OCI-M1 (cell line): ENCODE results near the gene ARIH1.
A peak's percentile ranks its signal among the peaks of the same experiment; 100 is the strongest.
"Not testable (repeated sequence)": the region's sequence is repeated elsewhere in the genome, so short reads cannot be mapped to it uniquely, and the experiment has no call there.

Source experiments
- DNase-seq: peaks from one replicate; lab custom pipeline; 2025; lab: John Stamatoyannopoulos, UW

ARIH1 gene

GRCh38 chr15:72604794-72605193 is 130.7 kb downstream of the ARIH1 start:
- DNase-seq: no peak

- DNase-seq: not testable (repeated sequence)
Observed at GRCh38 chr15:72608084-72608483, 134.0 kb downstream of the ARIH1 start.

- no peak for DNase-seq
Observed at GRCh38 chr15:72609862-72610261, 135.7 kb downstream of the ARIH1 start.

- DNase-seq: not testable (repeated sequence)
Observed at GRCh38 chr15:72612324-72612723, 138.2 kb downstream of the ARIH1 start.

GRCh38 chr15:72614810-72615532 is 140.8 kb downstream of the ARIH1 start:
- DNase-seq: no peak

GRCh38 chr15:72615533-72616233 is 141.6 kb downstream of the ARIH1 start:
- peak; percentile 7 for DNase-seq

GRCh38 chr15:72616491-72617210 is 142.5 kb downstream of the ARIH1 start:
- no peak for DNase-seq

- DNase-seq: not testable (repeated sequence)
Observed at GRCh38 chr15:72623854-72624253, 149.7 kb downstream of the ARIH1 start.

- DNase-seq: not testable (repeated sequence)
Observed at GRCh38 chr15:72626153-72626552, 152.0 kb downstream of the ARIH1 start.

- peak; percentile 5 for DNase-seq
Observed at GRCh38 chr15:72628249-72629067, 154.3 kb downstream of the ARIH1 start.

GRCh38 chr15:72629068-72629570 is 155.0 kb downstream of the ARIH1 start:
- DNase-seq: not testable (repeated sequence)

GRCh38 chr15:72636519-72637282 is 162.6 kb downstream of the ARIH1 start:
- DNase-seq: not testable (repeated sequence)

- not testable (repeated sequence) for DNase-seq
Observed at GRCh38 chr15:72639759-72640483, 165.8 kb downstream of the ARIH1 start.

- DNase-seq: not testable (repeated sequence)
Observed at GRCh38 chr15:72642271-72642670, 168.1 kb downstream of the ARIH1 start.

GRCh38 chr15:72648631-72649253 is 174.6 kb downstream of the ARIH1 start:
- DNase-seq: not testable (repeated sequence)
